A549 (cell line): ENCODE measurements around the gene STK35. TPM values are rescaled to one million over a fixed set of nuclear protein-coding genes. Genes with fewer than 3 reads are reported as not detected.

Experiments used
- ATAC-seq, 2 experiments: fragments of 200-7000 bp in 1 of 2; fragments of >200 bp in 1 of 2; cut with Nextera tagmentation in 1 of 2; cut with Tn5 transposase in 1 of 2; 3 replicates each; pipeline versions ENCODE4 v1.8.0 to v1.9.1; 2018 to 2020; ENCODE audit warnings: mild to moderate bottlenecking in 1 of 2, moderate library complexity in 1 of 2
- CTCF ChIA-PET: fragments of 300-600 bp; sonication (Branson Sonifier 250); formaldehyde crosslinking; extraction: SDS; loops from one replicate; lab custom pipeline; 2021; ENCODE audit warnings: antibody characterized with exemption, inconsistent platforms; lab: Yijun Ruan, JAX
- POLR2A ChIA-PET: fragments of 350-600 bp; formaldehyde crosslinking; extraction: SDS; loops from one replicate; lab custom pipeline; 2021; ENCODE audit warnings: antibody characterized with exemption, inconsistent platforms; lab: Yijun Ruan, JAX
- DNase-seq, 2 experiments: peaks; one replicate each; pipeline versions ENCODE4 v3.0.0 to v3.0.0-alpha.2; 2011 to 2016; ENCODE audit warnings: low read depth in 1 of 2, low spot score in 1 of 2
- FAIRE-seq: peaks from 2 replicates; lab custom pipeline; 2011; peaks lifted over from hg19 to GRCh38; lab: Jason Lieb, UNC
- H3K27ac ChIP-seq, 2 experiments: fragments of >200 bp; sonication (Bioruptor Twin); formaldehyde crosslinking; 3 replicates each; pipeline ENCODE4 v1.5.1; 2016 to 2017
- H3K4me1 ChIP-seq: fragments of >200 bp; sonication (Bioruptor Twin); formaldehyde crosslinking; 3 replicates; pipeline ENCODE4 v1.6.1; 2016
- H3K4me2 ChIP-seq: fragments of >200 bp; sonication (Bioruptor Twin); formaldehyde crosslinking; 3 replicates; pipeline ENCODE4 v1.6.1; 2016
- H3K4me3 ChIP-seq: fragments of >200 bp; sonication (Bioruptor Twin); formaldehyde crosslinking; 3 replicates; pipeline ENCODE4 v1.5.1; 2016
- H3K9me3 ChIP-seq: fragments of >200 bp; sonication (Bioruptor Twin); formaldehyde crosslinking; 3 replicates; pipeline ENCODE4 v1.6.1; 2016
- BHLHE40 ChIP-seq: IDR thresholded peaks from 2 replicates; pipeline ENCODE4 v1.6.1; 2012; ENCODE audit warnings: low read depth, low read length, inconsistent platforms
- CBX2 ChIP-seq: fragments of 200-600 bp; sonication (generic); IDR thresholded peaks from 2 replicates; pipeline ENCODE4 v1.6.1; 2016; ENCODE audit warnings: low read depth, mild to moderate bottlenecking, borderline replicate concordance
- CHD2 ChIP-seq: fragments of 150-350 bp; IDR thresholded peaks from 2 replicates; pipeline ENCODE4 v1.6.1; 2014; ENCODE audit warnings: low read length; ENCODE audit not compliant: partially characterized antibody
- CHD4 ChIP-seq: fragments of 200-600 bp; sonication (generic); IDR thresholded peaks from 2 replicates; pipeline ENCODE4 v1.6.1; 2016; ENCODE audit warnings: antibody characterized with exemption, mild to moderate bottlenecking, borderline replicate concordance
- EHMT2 ChIP-seq: fragments of 200-600 bp; sonication (generic); IDR thresholded peaks from 2 replicates; pipeline ENCODE4 v1.6.1; 2016; ENCODE audit warnings: antibody characterized with exemption, low read depth, mild to moderate bottlenecking, moderate library complexity
- EP300 ChIP-seq, 2 experiments: fragments of >200 bp; sonication (Bioruptor Twin); formaldehyde crosslinking; IDR thresholded peaks; 2 replicates in 1 of 2; 3 replicates in 1 of 2; pipeline ENCODE4 v1.6.1; 2016 to 2017
- ESRRA ChIP-seq: fragments of 150-350 bp; IDR thresholded peaks from 2 replicates; pipeline ENCODE4 v1.6.1; 2014; ENCODE audit warnings: mild to moderate bottlenecking, low read length, borderline replicate concordance
- FOSB ChIP-seq: fragments of 250-450 bp; sonication (Bioruptor Pico); IDR thresholded peaks from 2 replicates; pipeline ENCODE4 v1.5.0; 2020; ENCODE audit warnings: mild to moderate bottlenecking, moderate library complexity
- GATA3 ChIP-seq: IDR thresholded peaks from 2 replicates; pipeline ENCODE4 v1.6.1; 2012; ENCODE audit warnings: borderline replicate concordance
- HDAC2 ChIP-seq: fragments of 200-600 bp; sonication (generic); IDR thresholded peaks from 2 replicates; pipeline ENCODE4 v1.6.1; 2016
- HEYL ChIP-seq: fragments of 250-450 bp; sonication (Bioruptor Pico); IDR thresholded peaks from 2 replicates; pipeline ENCODE4 v1.8.0; 2021; ENCODE audit warnings: mild to moderate bottlenecking, moderate library complexity
- HOXA7 ChIP-seq: fragments of 250-450 bp; sonication (Bioruptor Pico); IDR thresholded peaks from 2 replicates; pipeline ENCODE4 v1.5.0; 2020; ENCODE audit warnings: mild to moderate bottlenecking, moderate library complexity
- HOXB13 ChIP-seq: fragments of 250-450 bp; sonication (Bioruptor Pico); IDR thresholded peaks from 2 replicates; pipeline ENCODE4 v1.5.0; 2020; ENCODE audit warnings: low read depth, mild to moderate bottlenecking, moderate library complexity
- HOXB5 ChIP-seq: fragments of 250-450 bp; sonication (Bioruptor Pico); IDR thresholded peaks from 2 replicates; pipeline ENCODE4 v1.5.0; 2020; ENCODE audit warnings: mild to moderate bottlenecking, moderate library complexity
- JUN ChIP-seq, 2 experiments: fragments of >200 bp; sonication (Bioruptor Twin); formaldehyde crosslinking; IDR thresholded peaks; 2 replicates in 1 of 2; 3 replicates in 1 of 2; pipeline ENCODE4 v1.6.1; 2016 to 2017
- KDM5A ChIP-seq: fragments of 200-600 bp; sonication (generic); IDR thresholded peaks from 2 replicates; pipeline ENCODE4 v1.6.1; 2016; ENCODE audit warnings: antibody characterized with exemption, mild to moderate bottlenecking
- MAFK ChIP-seq: fragments of 450-650 bp; IDR thresholded peaks from 2 replicates; pipeline ENCODE4 v1.6.1; 2014; ENCODE audit not compliant: partially characterized antibody
- MYC ChIP-seq: IDR thresholded peaks from 2 replicates; pipeline ENCODE4 v1.6.1; 2012; ENCODE audit warnings: mild to moderate bottlenecking, inconsistent platforms, low read length, improper control_type of control experiment, borderline replicate concordance
- NPAS2 ChIP-seq: fragments of 250-450 bp; sonication (Bioruptor Pico); IDR thresholded peaks from 2 replicates; pipeline ENCODE4 v1.8.0; 2022; ENCODE audit warnings: mild to moderate bottlenecking, moderate library complexity, borderline replicate concordance
- PHF8 ChIP-seq: fragments of 200-600 bp; sonication (generic); IDR thresholded peaks from 2 replicates; pipeline ENCODE4 v1.6.1; 2016; ENCODE audit warnings: low read depth, mild to moderate bottlenecking, antibody characterized with exemption, moderate library complexity, borderline replicate concordance
- POLR2A ChIP-seq: IDR thresholded peaks from 2 replicates; pipeline ENCODE4 v1.6.1; 2012; ENCODE audit warnings: mild to moderate bottlenecking, low read length
- RAD21 ChIP-seq, 2 experiments: fragments of >200 bp in 1 of 2; sonication (Bioruptor Twin) in 1 of 2; formaldehyde crosslinking in 1 of 2; IDR thresholded peaks in 1 of 2; conservative IDR thresholded peaks in 1 of 2; 2 replicates in 1 of 2; 3 replicates in 1 of 2; pipeline ENCODE4 v1.6.1; 2012 to 2018; ENCODE audit warnings: inconsistent platforms in 1 of 2
- RARB ChIP-seq: fragments of 250-450 bp; sonication (Bioruptor Pico); IDR thresholded peaks from 2 replicates; pipeline ENCODE4 v1.8.0; 2021; ENCODE audit warnings: mild to moderate bottlenecking, moderate library complexity
- RFX5 ChIP-seq: fragments of 450-650 bp; IDR thresholded peaks from 2 replicates; pipeline ENCODE4 v1.7.1; 2014; ENCODE audit warnings: antibody characterized with exemption, mild to moderate bottlenecking, moderate library complexity
- SREBF2 ChIP-seq: fragments of 450-650 bp; IDR thresholded peaks from 2 replicates; pipeline ENCODE4 v1.6.1; 2014; ENCODE audit warnings: mild to moderate bottlenecking, moderate library complexity
- WGBS: methylation state at CpG from one replicate; pipeline ENCODE4 v1.1.6; 2017; ENCODE audit errors: missing lambda C conversion rate; 5-methylcytosine and 5-hydroxymethylcytosine counted together
- polyA plus RNA-seq, 4 experiments: library from polyadenylated mRNA; depleted of rRNA in 3 of 4; stranded (reverse); fragments of >200 nt; fragmentation: RNase III in 1 of 4; extraction: RNeasy Plus Mini Kit Qiagen cat#74134 plus additional on column Dnase treatment in 1 of 4; gene quantifications; 2 replicates in 3 of 4; 3 replicates in 1 of 4; pipeline ENCODE4 v1.2.3, GENCODE V29; 2011 to 2017
- TF ChIP-seq, protein P1 (sequence below): fragments of 450-650 bp; IDR thresholded peaks from 2 replicates; pipeline ENCODE4 v1.6.1; 2014; ENCODE audit warnings: antibody characterized with exemption
- TF ChIP-seq, protein P2 (sequence below): fragments of 150-350 bp; IDR thresholded peaks from 2 replicates; pipeline ENCODE4 v1.6.1; 2014; ENCODE audit warnings: low read depth, mild to moderate bottlenecking, low read length
- TF ChIP-seq, protein P3 (sequence below): fragments of 200-600 bp; sonication (generic); IDR thresholded peaks from 2 replicates; pipeline ENCODE4 v1.6.1; 2016; ENCODE audit warnings: antibody characterized with exemption, mild to moderate bottlenecking, moderate library complexity
- TF ChIP-seq, protein P4 (sequence below): IDR thresholded peaks from 2 replicates; pipeline ENCODE4 v1.6.1; 2012

The STK35 gene
- polyA plus RNA-seq, 2 of the 4 experiments (the other 2 are of a cell fraction), result 9.0 to 10.0 TPM

DNA sequence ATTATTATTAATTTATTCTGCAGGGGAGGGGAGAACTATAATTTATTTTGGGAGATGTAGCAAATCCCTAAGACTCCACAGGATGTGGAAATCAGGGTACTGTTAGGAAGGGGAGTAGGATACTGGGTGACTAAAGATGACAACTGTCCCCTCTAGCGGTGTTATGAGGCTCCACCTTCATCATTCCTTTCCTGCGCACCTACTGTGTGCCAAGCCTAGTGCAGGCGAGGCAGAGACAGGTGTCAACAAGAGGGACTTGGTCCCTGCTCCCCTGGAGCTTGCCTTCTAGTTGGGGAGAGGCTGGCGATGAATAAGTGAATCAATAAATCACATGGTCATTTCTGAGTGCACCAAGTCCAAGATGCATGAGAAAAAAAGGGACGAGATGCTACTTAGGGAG, 65.5 kb downstream of the STK35 start:
- Histone ChIP-seq H3K4me3 (no peak overlapping the region), H3K9me3 (no peaks in the 10 kb centered on the region), H3K4me1 (no peaks in the 10 kb centered on the region), H3K27ac (no peak overlapping the region)
- CTCF ChIA-PET, result interaction anchor here (0.7 to 2.2 kb wide), 5 partner anchors 10 to 403 kb away, joined by 3 to 6 read pairs (median 4); no protein-coding TSS in a partner anchor
- WGBS, result 18% methylated on average over 5 of the region's 5 CpGs
- ATAC-seq, result no peak
- TF ChIP-seq, protein P1, sequence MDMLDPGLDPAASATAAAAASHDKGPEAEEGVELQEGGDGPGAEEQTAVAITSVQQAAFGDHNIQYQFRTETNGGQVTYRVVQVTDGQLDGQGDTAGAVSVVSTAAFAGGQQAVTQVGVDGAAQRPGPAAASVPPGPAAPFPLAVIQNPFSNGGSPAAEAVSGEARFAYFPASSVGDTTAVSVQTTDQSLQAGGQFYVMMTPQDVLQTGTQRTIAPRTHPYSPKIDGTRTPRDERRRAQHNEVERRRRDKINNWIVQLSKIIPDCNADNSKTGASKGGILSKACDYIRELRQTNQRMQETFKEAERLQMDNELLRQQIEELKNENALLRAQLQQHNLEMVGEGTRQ, result no peak
- TF ChIP-seq KDM5A (no peak), RAD21 (conservative IDR thresholded peaks at IDR 0.05 in 1 of 2, IDR thresholded peaks at IDR 0.05 in 1 of 2) (no peak), RARB (CRISPR knock-in tag) (no peak), GATA3 (no peak), HDAC2 (no peak), CBX2 (no peak), POLR2A (no peak), PHF8 (no peak), HEYL (no peak), ESRRA (no peak), EP300 (IDR thresholded peaks at IDR 0.05) (no peak), CHD2 (no peak), MAFK (no peak)
- TF ChIP-seq, all 56 proteins: peak for 0
- DNase-seq (no peak), FAIRE-seq (no peak)
- H3K4me2 ChIP-seq, result no peak overlapping the region
- POLR2A ChIA-PET, result no interaction called here

DNA sequence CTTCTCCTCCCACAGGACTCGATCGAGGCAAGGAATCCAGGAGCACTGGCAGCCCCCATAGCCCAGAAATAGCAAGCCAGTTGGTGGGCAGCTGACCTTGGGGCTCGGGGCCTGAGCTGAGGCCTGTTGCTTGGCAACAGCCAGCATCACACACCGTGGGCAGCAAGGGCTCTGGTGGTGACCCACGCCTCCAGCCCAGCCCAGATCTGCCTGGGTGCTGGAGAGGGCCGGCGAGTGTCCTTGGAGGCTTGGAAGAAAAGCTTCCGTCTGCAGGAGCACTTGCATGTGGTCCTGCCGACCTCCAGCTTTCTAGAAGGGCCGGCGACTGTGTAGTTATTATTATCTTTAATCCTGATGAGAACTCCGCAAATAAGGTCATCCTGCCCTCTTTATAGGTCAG, 67.3 kb downstream of the STK35 start:
- ATAC-seq, result no peak

DNA sequence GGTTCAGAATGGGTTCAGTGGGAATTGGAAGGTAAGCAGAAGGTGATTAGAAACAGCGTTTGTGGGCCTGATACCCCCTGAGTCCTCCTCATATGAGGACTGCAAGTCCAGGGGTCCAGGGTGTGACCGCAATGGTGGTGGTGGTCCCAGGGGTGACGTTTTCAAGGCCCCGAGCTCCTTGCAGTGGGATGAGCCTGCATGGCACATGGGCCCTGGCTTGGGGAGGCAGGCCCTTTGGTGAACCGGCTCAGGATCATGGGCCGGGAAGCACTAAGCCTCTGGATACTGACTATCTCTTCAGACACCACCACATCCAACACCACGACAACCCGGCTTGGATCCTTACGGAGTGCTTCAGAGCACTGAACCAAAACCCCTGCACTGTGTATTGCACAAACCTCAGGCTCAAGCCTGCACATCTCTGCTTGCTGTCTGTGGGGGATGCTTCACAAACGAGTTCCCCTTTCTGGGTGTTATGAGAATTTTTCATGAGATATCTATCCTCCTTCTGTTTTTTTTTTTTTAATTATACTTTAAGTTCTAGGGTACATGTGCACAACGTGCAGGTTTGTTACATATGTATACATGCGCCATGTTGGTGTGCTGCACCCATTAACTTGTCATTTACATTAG, 67.9 kb downstream of the STK35 start:
- DNase-seq (no peak), ATAC-seq (no peak), FAIRE-seq (no peak)
- Histone ChIP-seq H3K4me1 (no peaks in the 10 kb centered on the region), H3K4me3 (no peak overlapping the region), H3K4me2 (no peak overlapping the region), H3K27ac (no peak overlapping the region), H3K9me3 (no peaks in the 10 kb centered on the region)
- 68% methylated on average over 12 of the region's 12 CpGs for WGBS
- TF ChIP-seq RARB (CRISPR knock-in tag), result no peak
- TF ChIP-seq PHF8, result no peak
- TF ChIP-seq SREBF2, result no peak
- no peak for TF ChIP-seq CHD4
- no peak for TF ChIP-seq BHLHE40
- TF ChIP-seq FOSB (CRISPR knock-in tag), result no peak
- TF ChIP-seq, protein P2, sequence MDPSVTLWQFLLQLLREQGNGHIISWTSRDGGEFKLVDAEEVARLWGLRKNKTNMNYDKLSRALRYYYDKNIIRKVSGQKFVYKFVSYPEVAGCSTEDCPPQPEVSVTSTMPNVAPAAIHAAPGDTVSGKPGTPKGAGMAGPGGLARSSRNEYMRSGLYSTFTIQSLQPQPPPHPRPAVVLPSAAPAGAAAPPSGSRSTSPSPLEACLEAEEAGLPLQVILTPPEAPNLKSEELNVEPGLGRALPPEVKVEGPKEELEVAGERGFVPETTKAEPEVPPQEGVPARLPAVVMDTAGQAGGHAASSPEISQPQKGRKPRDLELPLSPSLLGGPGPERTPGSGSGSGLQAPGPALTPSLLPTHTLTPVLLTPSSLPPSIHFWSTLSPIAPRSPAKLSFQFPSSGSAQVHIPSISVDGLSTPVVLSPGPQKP, result no peak
- TF ChIP-seq, protein P3, sequence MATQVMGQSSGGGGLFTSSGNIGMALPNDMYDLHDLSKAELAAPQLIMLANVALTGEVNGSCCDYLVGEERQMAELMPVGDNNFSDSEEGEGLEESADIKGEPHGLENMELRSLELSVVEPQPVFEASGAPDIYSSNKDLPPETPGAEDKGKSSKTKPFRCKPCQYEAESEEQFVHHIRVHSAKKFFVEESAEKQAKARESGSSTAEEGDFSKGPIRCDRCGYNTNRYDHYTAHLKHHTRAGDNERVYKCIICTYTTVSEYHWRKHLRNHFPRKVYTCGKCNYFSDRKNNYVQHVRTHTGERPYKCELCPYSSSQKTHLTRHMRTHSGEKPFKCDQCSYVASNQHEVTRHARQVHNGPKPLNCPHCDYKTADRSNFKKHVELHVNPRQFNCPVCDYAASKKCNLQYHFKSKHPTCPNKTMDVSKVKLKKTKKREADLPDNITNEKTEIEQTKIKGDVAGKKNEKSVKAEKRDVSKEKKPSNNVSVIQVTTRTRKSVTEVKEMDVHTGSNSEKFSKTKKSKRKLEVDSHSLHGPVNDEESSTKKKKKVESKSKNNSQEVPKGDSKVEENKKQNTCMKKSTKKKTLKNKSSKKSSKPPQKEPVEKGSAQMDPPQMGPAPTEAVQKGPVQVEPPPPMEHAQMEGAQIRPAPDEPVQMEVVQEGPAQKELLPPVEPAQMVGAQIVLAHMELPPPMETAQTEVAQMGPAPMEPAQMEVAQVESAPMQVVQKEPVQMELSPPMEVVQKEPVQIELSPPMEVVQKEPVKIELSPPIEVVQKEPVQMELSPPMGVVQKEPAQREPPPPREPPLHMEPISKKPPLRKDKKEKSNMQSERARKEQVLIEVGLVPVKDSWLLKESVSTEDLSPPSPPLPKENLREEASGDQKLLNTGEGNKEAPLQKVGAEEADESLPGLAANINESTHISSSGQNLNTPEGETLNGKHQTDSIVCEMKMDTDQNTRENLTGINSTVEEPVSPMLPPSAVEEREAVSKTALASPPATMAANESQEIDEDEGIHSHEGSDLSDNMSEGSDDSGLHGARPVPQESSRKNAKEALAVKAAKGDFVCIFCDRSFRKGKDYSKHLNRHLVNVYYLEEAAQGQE, result no peak
- TF ChIP-seq CHD2, result no peak
- TF ChIP-seq RFX5, result no peak
- TF ChIP-seq GATA3, result no peak
- no peak for TF ChIP-seq JUN (IDR thresholded peaks at IDR 0.05)
- no peak for TF ChIP-seq HOXB13 (CRISPR knock-in tag)
- TF ChIP-seq HOXB5, result no peak
- TF ChIP-seq MYC, result no peak
- ChIA-PET POLR2A (no interaction called here), CTCF (interaction anchor here (1.0 to 7.3 kb wide), 5 partner anchors 9 to 406 kb away, joined by 3 to 187 read pairs (median 4); no protein-coding TSS in a partner anchor)

More for the DNA sequence above, 67.3 kb downstream of the STK35 start:
- DNase-seq (no peak), FAIRE-seq (no peak)
- ChIA-PET CTCF (interaction anchor here (0.9 to 2.2 kb wide), 5 partner anchors 9 to 405 kb away, joined by 3 to 5 read pairs (median 4); no protein-coding TSS in a partner anchor), POLR2A (no interaction called here)
- Histone ChIP-seq H3K4me2 (no peak overlapping the region), H3K4me3 (no peak overlapping the region), H3K27ac (no peak overlapping the region), H3K4me1 (no peaks in the 10 kb centered on the region), H3K9me3 (no peaks in the 10 kb centered on the region)
- 63% methylated on average over 12 of the region's 12 CpGs for WGBS
- no peak for TF ChIP-seq JUN (IDR thresholded peaks at IDR 0.05)
- TF ChIP-seq MYC, result no peak
- TF ChIP-seq, protein P4, sequence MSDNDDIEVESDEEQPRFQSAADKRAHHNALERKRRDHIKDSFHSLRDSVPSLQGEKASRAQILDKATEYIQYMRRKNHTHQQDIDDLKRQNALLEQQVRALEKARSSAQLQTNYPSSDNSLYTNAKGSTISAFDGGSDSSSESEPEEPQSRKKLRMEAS, result no peak
- no peak for TF ChIP-seq FOSB (CRISPR knock-in tag)
- no peak for TF ChIP-seq GATA3
- no peak for TF ChIP-seq EHMT2
- TF ChIP-seq HOXB5, result no peak
- TF ChIP-seq HOXA7, result no peak
- TF ChIP-seq SREBF2, result no peak
- no peak for TF ChIP-seq NPAS2
- no peak for TF ChIP-seq CHD2
